GM12891 (cell line): Measurements from ENCODE around the gene C5orf52.
"Not testable (repeated sequence)": the region's sequence is repeated elsewhere in the genome, so short reads cannot be mapped to it uniquely, and the experiment has no call there.

ENCODE experiments used
- DNase-seq: peaks from one replicate; pipeline ENCODE4 v3.0.0; 2011; ENCODE audit warnings: low spot score; ENCODE audit not compliant: insufficient read length
- FAIRE-seq: peaks from 2 replicates; lab custom pipeline; 2011; peaks lifted over from hg19 to GRCh38; lab: Jason Lieb, UNC
- PAX5 ChIP-seq: IDR thresholded peaks from 2 replicates; pipeline ENCODE4 v1.6.1; 2011; ENCODE audit warnings: low read length, moderate library complexity, mild to moderate bottlenecking; ENCODE audit not compliant: insufficient read depth, severe bottlenecking
- POLR2A ChIP-seq: IDR thresholded peaks from 2 replicates; pipeline ENCODE4 v1.6.1; 2011; ENCODE audit warnings: low read depth, low read length, control low read depth
- POLR2AphosphoS5 ChIP-seq: IDR thresholded peaks from 2 replicates; pipeline ENCODE4 v1.6.1; 2011; ENCODE audit warnings: low read depth, low read length, control low read depth
- POU2F2 ChIP-seq: IDR thresholded peaks from 2 replicates; pipeline ENCODE4 v1.6.1; 2011; ENCODE audit warnings: low read depth, mild to moderate bottlenecking, control low read depth, low read length, moderate library complexity
- SPI1 ChIP-seq: IDR thresholded peaks from 2 replicates; pipeline ENCODE4 v1.6.1; 2011; ENCODE audit warnings: low read depth, low read length, control low read depth
- TAF1 ChIP-seq: IDR thresholded peaks from 2 replicates; pipeline ENCODE4 v1.6.1; 2011; ENCODE audit warnings: low read depth, low read length, control low read depth

The C5orf52 gene

GRCh38 chr5:157719245-157719644, 47.9 kb downstream of the C5orf52 start:
- no peak for TF ChIP-seq POLR2AphosphoS5
- no peak for TF ChIP-seq TAF1
- TF ChIP-seq PAX5 = no peak
- no peak for TF ChIP-seq POLR2A
- TF ChIP-seq SPI1 = no peak
- TF ChIP-seq POU2F2 = no peak
- FAIRE-seq (no peak), DNase-seq (no peak)

- FAIRE-seq (no peak), DNase-seq (no peak)
- TF ChIP-seq POLR2A = no peak
- no peak for TF ChIP-seq PAX5
- TF ChIP-seq POLR2AphosphoS5 = no peak
- no peak for TF ChIP-seq TAF1
- TF ChIP-seq SPI1 = no peak
- no peak for TF ChIP-seq POU2F2
These were observed 49.8 kb downstream of the C5orf52 start for GRCh38 chr5:157721159-157721558.

- not testable (repeated sequence) for FAIRE-seq, DNase-seq
These were observed 51.6 kb downstream of the C5orf52 start for GRCh38 chr5:157722895-157723294.

GRCh38 chr5:157726607-157727006, 55.3 kb downstream of the C5orf52 start:
- DNase-seq, FAIRE-seq: not testable (repeated sequence)

- not testable (repeated sequence) for DNase-seq, FAIRE-seq
These were observed 56.5 kb downstream of the C5orf52 start for GRCh38 chr5:157727858-157728257.
